Kidney (tissue), 14 donors: ENCODE data around the gene EIF4G3. TPM values are rescaled to one million over a fixed set of nuclear protein-coding genes. Genes with fewer than 3 reads are reported as not detected.

ENCODE experiments used
- DNase-seq, 5 donors: peaks; one replicate each; pipeline ENCODE4 v3.0.0-alpha.2; 2013 to 2020
- FAIRE-seq: peaks from 2 replicates; lab custom pipeline; 2012; peaks lifted over from hg19 to GRCh38; lab: Jason Lieb, UNC
- H3K27ac ChIP-seq, 2 donors: one replicate each; pipeline ENCODE4 v1.7.0; 2013; ENCODE audit warnings: low read depth in 2 of 2, low read length in 2 of 2, inconsistent platforms in 1 of 2
- H3K27me3 ChIP-seq: one replicate; pipeline ENCODE4 v1.7.1; 2013; ENCODE audit warnings: low read length, inconsistent platforms; ENCODE audit not compliant: control insufficient read depth, insufficient read depth
- H3K36me3 ChIP-seq, 3 donors: one replicate each; pipeline versions ENCODE4 v1.7.0 to v1.7.1; 2013; ENCODE audit warnings: low read length in 3 of 3, control low read depth in 1 of 3, inconsistent platforms in 1 of 3; ENCODE audit not compliant: insufficient read depth in 3 of 3, control insufficient read depth in 2 of 3
- H3K4me1 ChIP-seq, 3 donors: one replicate each; pipeline versions ENCODE4 v1.7.0 to v1.7.1; 2013; ENCODE audit warnings: low read length in 3 of 3, inconsistent platforms in 1 of 3, low read depth in 1 of 3; ENCODE audit not compliant: control insufficient read depth in 2 of 3, insufficient read depth in 2 of 3
- H3K4me3 ChIP-seq, 3 donors: one replicate each; pipeline versions ENCODE4 v1.7.0 to v1.8.1; 2013; ENCODE audit warnings: low read length in 3 of 3, control low read depth in 1 of 3, inconsistent platforms in 1 of 3
- H3K9ac ChIP-seq, 3 donors: one replicate each; pipeline versions ENCODE4 v1.7.0 to v1.7.1; 2013; ENCODE audit warnings: low read length in 3 of 3, control low read depth in 1 of 3, inconsistent platforms in 1 of 3
- H3K9me3 ChIP-seq, 3 donors: one replicate each; pipeline versions ENCODE4 v1.7.0 to v1.7.1; 2013; ENCODE audit warnings: low read length in 3 of 3, control low read depth in 1 of 3, inconsistent platforms in 1 of 3; ENCODE audit not compliant: control insufficient read depth in 2 of 3, insufficient read depth in 1 of 3
- CTCF ChIP-seq: IDR thresholded peaks from 3 replicates; pipeline ENCODE4 v1.5.1; 2012; ENCODE audit warnings: mild to moderate bottlenecking, moderate library complexity, borderline replicate concordance; ENCODE audit not compliant: insufficient read depth; ENCODE audit errors: extremely low read depth
- intact Hi-C: fragments of 100-400 bp; cut with DNase I; formaldehyde crosslinking; loops from one replicate; pipeline ENCODE4 v1.11.1; 2022
- polyA plus RNA-seq: library from polyadenylated mRNA; stranded (reverse); fragments of 350-450 nt; fragmentation: Illumina TruSeq; extraction: RNeasy Lipid Tissue Mini Kit (QIAGEN cat#74804); gene quantifications from one replicate; pipeline ENCODE4 v1.2.3, GENCODE V29; 2014; ENCODE audit warnings: low read depth, low replicate concordance; ENCODE audit not compliant: insufficient read depth
- total RNA-seq: library from RNA; stranded (reverse); fragmentation: NEBNext Ultra II Directional; extraction: Animal tissue kit (Norgen Biotek cat#: 25700); gene quantifications from one replicate; pipeline ENCODE4 v1.2.1, GENCODE V29; 2021
- donor health status: control.
- donor health status: control.
- donor health status: control.
- donor health status: control.
- donor health status: control.
- donor health status: DM: yes; HTN: yes; CAD: no.
- donor health status: Normal renal cell carcinoma (clear cell type).

EIF4G3 gene
- total and polyA plus RNA-seq, 2 donors from 2014 or later, result 14.8 to 61.6 TPM

DNA sequence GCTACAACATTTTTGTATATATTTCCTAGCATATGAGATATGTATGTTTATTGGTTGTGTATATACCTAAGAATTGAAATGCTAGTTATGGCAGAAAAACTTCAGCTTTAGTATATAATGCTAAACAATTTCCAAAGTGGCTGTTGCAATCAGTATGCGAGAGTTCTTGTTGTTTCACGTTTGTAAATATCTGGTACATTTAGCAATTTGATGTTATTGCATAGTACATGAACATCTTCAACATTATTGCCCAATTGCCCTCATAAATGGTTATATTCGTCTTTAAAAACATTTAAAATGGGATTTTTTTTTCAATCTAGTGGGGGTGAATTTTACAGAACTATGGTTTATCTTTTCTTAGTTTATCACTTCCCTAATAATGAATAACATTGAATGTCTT is 303.4 kb downstream of the EIF4G3 start:
- no peak for TF ChIP-seq CTCF
- peaks cover 0 to 5% (median 2%) of the 10 kb centered on the region in 3 donors for H3K36me3 ChIP-seq
- DNase-seq (no peak), FAIRE-seq (no peak)
- H3K4me3 ChIP-seq, result no peak overlapping the region
- no peak overlapping the region for H3K27ac ChIP-seq
- H3K4me1 ChIP-seq, result no peaks in the 10 kb centered on the region
- intact Hi-C loops, result no loop called here
- no peaks in the 10 kb centered on the region for H3K9me3 ChIP-seq
- H3K9ac ChIP-seq, result no peak overlapping the region
- H3K27me3 ChIP-seq, result no peaks in the 10 kb centered on the region

DNA sequence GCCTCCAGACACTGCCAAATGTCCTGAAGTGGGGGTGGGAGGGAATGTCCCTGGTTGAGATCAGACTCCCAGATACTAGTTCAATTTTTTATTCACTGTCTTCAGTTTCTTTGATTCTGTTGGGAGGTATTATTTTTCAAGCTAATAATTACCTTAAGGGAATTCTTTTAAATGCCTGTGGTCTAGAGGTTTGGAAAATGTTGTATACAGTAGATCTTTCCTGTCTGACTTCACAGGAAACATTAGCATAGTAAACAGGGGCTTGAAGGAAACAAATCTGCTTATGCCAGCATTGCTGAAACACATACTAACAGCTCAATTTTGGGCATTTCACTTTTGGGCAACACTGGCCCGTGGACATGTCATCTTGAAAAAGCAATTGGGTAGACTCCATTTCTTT is 305.3 kb downstream of the EIF4G3 start:
- Histone ChIP-seq H3K27ac (no peak overlapping the region), H3K4me1 (no peaks in the 10 kb centered on the region), H3K4me3 (no peak overlapping the region), H3K27me3 (no peaks in the 10 kb centered on the region), H3K9ac (no peak overlapping the region), H3K36me3 (peaks cover 0 to 5% (median 0%) of the 10 kb centered on the region in 3 donors), H3K9me3 (no peaks in the 10 kb centered on the region)
- no peak for DNase-seq
- intact Hi-C loops, result no loop called here
- no peak for FAIRE-seq
- no peak for TF ChIP-seq CTCF

DNA sequence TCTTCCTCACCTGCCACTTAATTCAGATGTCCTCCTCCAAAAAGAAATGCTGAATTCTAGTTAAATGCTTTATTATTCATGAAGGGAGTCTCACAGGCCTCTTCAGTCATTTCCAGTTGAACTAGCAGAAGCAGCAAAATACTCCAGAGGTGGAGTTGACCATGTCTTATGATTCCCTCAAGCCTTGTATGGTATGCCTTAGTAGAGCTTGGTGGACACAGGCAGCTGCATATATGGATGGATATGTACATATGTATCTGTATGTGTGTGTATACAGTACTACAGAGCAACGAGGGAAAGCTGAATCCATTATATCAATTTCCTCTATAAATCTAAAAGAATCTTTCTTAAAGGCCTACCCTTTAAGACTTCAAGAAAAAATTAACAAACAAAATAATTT is 306.0 kb downstream of the EIF4G3 start:
- TF ChIP-seq CTCF, result no peak
- no peaks in the 10 kb centered on the region for H3K4me1 ChIP-seq
- no peak for FAIRE-seq
- DNase-seq, result no peak
- H3K9ac ChIP-seq, result no peak overlapping the region
- intact Hi-C loops, result no loop called here
- no peaks in the 10 kb centered on the region for H3K9me3 ChIP-seq
- peaks cover 0 to 4% (median 0%) of the 10 kb centered on the region in 3 donors for H3K36me3 ChIP-seq
- H3K27me3 ChIP-seq, result no peaks in the 10 kb centered on the region
- no peak overlapping the region for H3K27ac ChIP-seq
- no peak overlapping the region for H3K4me3 ChIP-seq

GRCh38 chr1:20868263-20868662 is 308.4 kb downstream of the EIF4G3 start:
- Histone ChIP-seq H3K4me3 (no peak overlapping the region), H3K27ac (no peak overlapping the region), H3K9ac (no peak overlapping the region), H3K9me3 (no peaks in the 10 kb centered on the region), H3K4me1 (no peaks in the 10 kb centered on the region), H3K36me3 (peaks cover 0 to 10% (median 9%) of the 10 kb centered on the region in 3 donors), H3K27me3 (no peaks in the 10 kb centered on the region)
- DNase-seq (no peak), FAIRE-seq (no peak)
- TF ChIP-seq CTCF, result no peak
- intact Hi-C loops, result no loop called here
